Measurements from ENCODE around the gene NCK2.

DNA sequence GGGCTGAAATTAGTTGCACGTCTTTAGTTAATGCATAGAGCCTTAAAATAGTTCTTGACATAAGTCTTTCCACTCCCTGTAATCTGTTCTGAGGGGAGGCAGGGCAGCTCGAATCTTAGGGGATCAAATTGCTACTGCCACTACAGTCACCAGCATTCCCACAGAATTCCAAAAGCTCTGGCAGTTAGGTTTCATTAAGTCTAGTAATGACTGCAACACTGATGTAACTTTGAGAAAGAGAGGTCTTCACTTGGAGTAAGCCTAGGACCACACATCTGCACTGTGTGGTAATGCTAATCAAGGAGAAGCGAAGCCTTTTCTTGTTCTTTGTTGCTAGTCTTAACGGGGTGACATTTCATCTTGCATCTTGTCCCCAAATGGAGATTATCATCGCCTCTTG, 19.3 kb upstream of the NCK2 start:
- no peak for TF ChIP-seq TBX2 (CRISPR knock-in tag; IDR thresholded peaks at IDR 0.05; ENCODE audit: borderline replicate concordance)
- no peak for TF ChIP-seq ZNF224 (CRISPR knock-in tag; IDR thresholded peaks at IDR 0.05)
- no peak for TF ChIP-seq CTCF (CRISPR knock-in tag; IDR thresholded peaks at IDR 0.05)

Measured in HepG2 (cell line).